Upper lobe of left lung (tissue), 4 donors: Measurements from ENCODE around the gene LDAH.

Experiments used
- CTCF ChIP-seq, 6 experiments: fragments of 450-650 bp in 4 of 6; fragments of 200-600 bp in 2 of 6; sonication (generic) in 2 of 6; IDR thresholded peaks; one replicate each; pipeline ENCODE4 v1.5.1; 2016 to 2019; ENCODE audit warnings: antibody characterized with exemption in 6 of 6
- POLR2A ChIP-seq, 4 donors: fragments of 450-650 bp; IDR thresholded peaks; one replicate each; pipeline ENCODE4 v1.5.1; 2016 to 2017; ENCODE audit warnings: antibody characterized with exemption in 4 of 4, mild to moderate bottlenecking in 2 of 4

DNA sequence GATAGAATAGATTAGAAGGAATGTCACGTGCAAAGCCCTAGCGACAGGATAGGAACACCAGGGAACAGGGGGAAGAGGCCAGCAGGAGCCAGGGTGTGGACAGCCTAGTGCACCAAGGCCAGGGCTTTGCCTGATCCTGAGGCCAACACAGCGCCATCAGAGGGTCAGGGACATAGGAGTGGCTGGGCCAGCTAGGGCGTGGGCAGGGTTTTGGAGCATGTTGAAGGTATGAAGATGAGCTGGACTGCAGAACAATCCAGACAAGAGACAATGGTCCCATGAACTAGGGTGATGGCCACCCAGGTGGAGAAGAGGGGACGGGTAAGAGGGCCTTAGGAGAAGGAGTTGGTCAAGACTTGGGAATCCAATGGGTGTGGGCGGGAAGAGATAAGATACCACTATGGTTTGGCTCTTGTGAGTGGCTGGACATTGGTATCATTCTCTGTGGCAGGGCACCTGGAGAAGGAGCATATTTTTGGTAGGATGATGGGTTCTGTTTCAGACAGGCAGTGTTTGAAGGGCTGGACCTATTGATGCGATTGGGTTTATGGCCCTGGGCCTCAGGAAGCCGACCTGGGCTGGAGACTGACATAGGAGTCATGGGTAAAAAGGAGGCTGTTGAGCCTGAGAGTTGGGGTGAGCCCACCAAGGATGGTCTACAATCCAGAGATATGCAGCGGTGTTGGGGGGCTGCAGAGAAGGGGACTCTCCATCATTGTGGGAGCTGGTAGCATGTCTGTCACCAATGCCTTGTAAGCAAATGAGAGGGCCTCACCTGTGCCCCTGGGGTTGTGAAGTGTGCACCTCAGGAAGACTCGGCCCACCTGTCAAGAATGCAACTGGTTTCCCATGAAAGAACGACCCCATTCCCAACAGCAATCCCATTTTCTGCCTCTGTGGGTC, 170.0 kb downstream of the LDAH start:
- TF ChIP-seq POLR2A (IDR thresholded peaks at IDR 0.05), result no peak
- no peak for TF ChIP-seq CTCF (IDR thresholded peaks at IDR 0.05)
